ENCODE data around the gene LY6G6D.

LY6G6D gene

GRCh38 chr6:31725502-31726350 is 10.6 kb downstream of the LY6G6D start:
- DNase-seq (ENCODE audit: low read depth) = no peak
- H3K4me3 ChIP-seq (ENCODE audit: control insufficient read depth, low read depth, low read length) = no peak overlapping the region
- TF ChIP-seq CTCF (IDR thresholded peaks at IDR 0.05; ENCODE audit: control insufficient read depth, insufficient read depth, low read depth, low read length, missing control alignments) = no peak

- DNase-seq (ENCODE audit: low read depth) = no peak
- TF ChIP-seq CTCF (IDR thresholded peaks at IDR 0.05; ENCODE audit: control insufficient read depth, insufficient read depth, low read depth, low read length, missing control alignments) = no peak
- no peak overlapping the region for H3K4me3 ChIP-seq (ENCODE audit: control insufficient read depth, low read depth, low read length)
Observed at GRCh38 chr6:31727034-31727716, 12.0 kb downstream of the LY6G6D start.

- TF ChIP-seq CTCF (IDR thresholded peaks at IDR 0.05; ENCODE audit: control insufficient read depth, insufficient read depth, low read depth, low read length, missing control alignments) = no peak
- no peak for DNase-seq (ENCODE audit: low read depth)
- H3K4me3 ChIP-seq (ENCODE audit: control insufficient read depth, low read depth, low read length) = peak overlapping the region; percentile 83
Observed at GRCh38 chr6:31727717-31728671, 12.8 kb downstream of the LY6G6D start.

- peak; percentile 70 for TF ChIP-seq CTCF (IDR thresholded peaks at IDR 0.05; ENCODE audit: control insufficient read depth, insufficient read depth, low read depth, low read length, missing control alignments)
- H3K4me3 ChIP-seq (ENCODE audit: control insufficient read depth, low read depth, low read length) = peak within 1 kb of the TSS; percentile 83
- no peak for DNase-seq (ENCODE audit: low read depth)
Observed at GRCh38 chr6:31728767-31729514, 13.8 kb downstream of the LY6G6D start, which contains the start of gene DDAH2. Gene DDAH2, minus strand, starts transcription at chr6:31729299. Its CDS starts 138 bp downstream, at chr6:31729161.

GRCh38 chr6:31729515-31729978 is 14.4 kb downstream of the LY6G6D start:
- DNase-seq (ENCODE audit: low read depth) = no peak
- peak overlapping the region; percentile 83 for H3K4me3 ChIP-seq (ENCODE audit: control insufficient read depth, low read depth, low read length)
- TF ChIP-seq CTCF (IDR thresholded peaks at IDR 0.05; ENCODE audit: control insufficient read depth, insufficient read depth, low read depth, low read length, missing control alignments) = no peak
